HG03135 (cell line): ENCODE measurements around the gene KIFC3.
"Not testable (repeated sequence)": the region's sequence is repeated elsewhere in the genome, so short reads cannot be mapped to it uniquely, and the experiment has no call there.

ENCODE experiments used
- ATAC-seq: cut with Tn5 transposase; IDR thresholded peaks from one replicate; pipeline ENCODE4 v1.9.1; 2021; ENCODE audit warnings: mild to moderate bottlenecking, moderate library complexity; ENCODE audit not compliant: unreplicated experiment

The KIFC3 gene, protein sequence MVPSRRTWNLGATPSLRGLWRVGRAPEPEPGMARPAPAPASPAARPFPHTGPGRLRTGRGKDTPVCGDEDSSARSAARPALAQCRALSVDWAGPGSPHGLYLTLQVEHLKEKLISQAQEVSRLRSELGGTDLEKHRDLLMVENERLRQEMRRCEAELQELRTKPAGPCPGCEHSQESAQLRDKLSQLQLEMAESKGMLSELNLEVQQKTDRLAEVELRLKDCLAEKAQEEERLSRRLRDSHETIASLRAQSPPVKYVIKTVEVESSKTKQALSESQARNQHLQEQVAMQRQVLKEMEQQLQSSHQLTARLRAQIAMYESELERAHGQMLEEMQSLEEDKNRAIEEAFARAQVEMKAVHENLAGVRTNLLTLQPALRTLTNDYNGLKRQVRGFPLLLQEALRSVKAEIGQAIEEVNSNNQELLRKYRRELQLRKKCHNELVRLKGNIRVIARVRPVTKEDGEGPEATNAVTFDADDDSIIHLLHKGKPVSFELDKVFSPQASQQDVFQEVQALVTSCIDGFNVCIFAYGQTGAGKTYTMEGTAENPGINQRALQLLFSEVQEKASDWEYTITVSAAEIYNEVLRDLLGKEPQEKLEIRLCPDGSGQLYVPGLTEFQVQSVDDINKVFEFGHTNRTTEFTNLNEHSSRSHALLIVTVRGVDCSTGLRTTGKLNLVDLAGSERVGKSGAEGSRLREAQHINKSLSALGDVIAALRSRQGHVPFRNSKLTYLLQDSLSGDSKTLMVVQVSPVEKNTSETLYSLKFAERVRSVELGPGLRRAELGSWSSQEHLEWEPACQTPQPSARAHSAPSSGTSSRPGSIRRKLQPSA

DNA sequence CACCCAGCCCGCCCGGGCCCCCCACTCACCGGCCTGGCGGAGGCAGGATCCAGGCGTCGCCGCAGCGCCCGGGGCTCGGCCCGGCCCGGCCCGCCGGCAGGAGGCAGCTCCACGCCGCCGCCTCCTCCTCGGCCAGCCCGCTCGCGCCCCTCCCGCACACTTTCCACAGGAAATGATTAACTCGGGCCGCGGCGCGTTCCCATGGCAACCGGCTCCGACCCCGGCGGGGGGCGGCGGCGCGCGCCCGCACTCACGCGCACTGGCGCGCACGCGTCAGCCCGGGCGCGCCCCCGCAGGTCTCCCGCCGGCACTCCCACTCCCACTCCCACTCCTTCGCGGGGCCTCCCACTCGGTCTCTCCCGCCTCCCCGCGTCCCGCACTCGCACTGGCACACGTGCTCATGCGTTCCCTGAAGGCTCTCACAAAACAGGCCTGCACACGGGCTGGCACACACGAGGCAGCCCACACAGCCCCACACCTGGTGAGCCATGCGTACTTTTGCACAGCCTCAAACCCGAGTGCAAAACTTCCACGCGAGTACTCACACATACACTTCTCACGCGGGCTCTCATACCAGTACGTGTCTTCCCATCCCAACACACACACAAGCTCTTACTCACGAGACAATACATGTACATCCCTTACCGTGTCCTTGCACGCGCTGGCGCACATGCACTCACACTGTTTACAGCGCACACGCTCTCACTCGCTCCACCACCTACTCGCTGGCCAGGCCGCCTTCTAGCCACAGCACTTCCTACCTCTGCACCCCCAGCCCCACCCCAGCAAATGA, at the start of gene KIFC3:
KIFC3 (minus strand) TSS at position 151 of the 793 bp plus-strand sequence. CDS start 4,248 bp downstream, outside the sequence.
- ATAC-seq, result no peak

DNA sequence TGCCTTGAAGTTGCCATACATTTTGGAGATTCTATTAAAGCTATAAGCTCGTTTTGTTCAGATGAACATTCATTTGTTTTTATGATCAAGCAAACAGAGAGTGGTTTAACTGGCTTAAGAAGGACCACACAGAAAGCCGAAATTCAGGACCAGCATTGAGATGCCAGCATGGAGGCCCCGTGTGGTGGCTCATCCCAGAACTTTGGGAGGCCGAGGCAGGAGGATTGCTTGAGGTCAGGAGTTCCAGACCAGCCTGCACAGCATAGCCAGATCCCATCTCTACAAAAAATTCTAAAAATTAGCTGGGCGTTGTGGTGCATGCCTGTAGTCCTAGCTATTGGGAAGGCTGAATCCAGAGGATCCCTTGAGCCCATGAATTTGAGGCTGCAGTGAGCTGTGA, 45.9 kb upstream of the KIFC3 start:
- no peak for ATAC-seq

DNA sequence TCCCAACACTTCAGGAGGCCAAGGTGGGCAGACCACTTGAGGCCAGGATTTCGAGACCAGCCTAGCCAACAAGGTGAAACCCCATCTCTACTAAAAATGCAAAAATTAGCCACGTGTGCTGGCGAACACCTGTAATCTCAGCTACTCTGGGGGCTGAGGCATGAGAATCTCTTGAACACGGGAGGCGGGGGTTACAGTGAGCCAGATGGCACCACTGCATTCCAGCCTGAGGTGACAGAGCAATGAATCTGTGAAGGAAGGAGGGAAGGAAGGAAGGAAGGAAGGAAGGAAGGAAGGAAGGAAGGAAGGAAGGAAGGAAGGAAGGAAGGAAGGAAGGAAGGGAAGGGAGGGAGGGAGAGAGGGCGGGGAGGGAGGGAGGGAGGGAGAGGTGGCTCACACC, 44.6 kb upstream of the KIFC3 start:
- ATAC-seq, result not testable (repeated sequence)

GRCh38 chr16:57846078-57846697, 43.9 kb upstream of the KIFC3 start:
- ATAC-seq, result no peak

DNA sequence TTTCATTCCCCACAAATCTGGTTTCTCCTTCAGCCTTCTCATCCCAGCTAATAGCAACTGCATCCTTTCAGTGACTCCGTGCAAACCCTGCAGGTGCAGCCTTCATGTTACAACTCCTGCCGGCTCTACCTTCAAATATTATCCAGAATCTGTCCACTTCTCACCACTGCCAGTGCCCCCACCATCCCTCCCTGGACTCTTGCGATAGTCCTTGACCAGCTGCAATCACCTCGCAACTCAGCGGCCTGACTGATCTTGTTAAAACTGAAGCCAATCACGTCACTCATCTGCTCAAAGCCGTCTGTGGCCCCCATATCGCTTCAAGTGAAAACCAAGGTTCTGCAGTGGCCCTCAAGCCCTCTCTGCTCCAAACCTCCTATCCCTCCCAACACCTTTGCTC, 42.8 kb upstream of the KIFC3 start:
- ATAC-seq, result no peak

DNA sequence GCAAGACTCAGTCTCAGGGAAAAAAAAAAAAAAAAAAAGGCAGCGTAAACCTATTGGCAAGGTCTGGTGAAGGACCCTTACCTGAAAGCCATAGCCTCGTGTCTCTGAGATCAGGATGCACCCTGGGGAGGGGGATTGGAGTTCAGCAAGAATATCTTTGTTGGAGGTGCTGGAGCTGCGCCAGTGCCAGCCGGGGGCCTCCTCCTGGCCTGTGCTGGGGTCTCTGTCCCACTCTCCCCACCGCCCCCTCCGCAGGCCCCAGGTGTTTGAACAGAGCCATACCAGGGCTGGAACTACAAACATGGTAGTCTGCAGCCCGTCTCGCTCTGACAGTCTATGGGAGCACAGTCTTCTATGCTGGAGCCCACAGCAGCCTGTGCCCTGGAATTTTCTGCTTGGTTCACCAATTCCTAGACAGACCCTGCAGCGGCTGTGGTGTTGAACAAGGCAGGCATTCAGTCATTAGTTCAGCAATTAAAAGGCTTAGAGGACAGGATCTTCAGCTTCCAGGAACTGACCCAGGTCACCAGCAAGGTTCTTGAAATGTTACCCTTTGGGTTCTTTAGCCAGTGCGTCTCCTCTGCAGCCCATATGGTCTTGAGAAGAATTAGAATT, 42.2 kb upstream of the KIFC3 start:
- no peak for ATAC-seq

DNA sequence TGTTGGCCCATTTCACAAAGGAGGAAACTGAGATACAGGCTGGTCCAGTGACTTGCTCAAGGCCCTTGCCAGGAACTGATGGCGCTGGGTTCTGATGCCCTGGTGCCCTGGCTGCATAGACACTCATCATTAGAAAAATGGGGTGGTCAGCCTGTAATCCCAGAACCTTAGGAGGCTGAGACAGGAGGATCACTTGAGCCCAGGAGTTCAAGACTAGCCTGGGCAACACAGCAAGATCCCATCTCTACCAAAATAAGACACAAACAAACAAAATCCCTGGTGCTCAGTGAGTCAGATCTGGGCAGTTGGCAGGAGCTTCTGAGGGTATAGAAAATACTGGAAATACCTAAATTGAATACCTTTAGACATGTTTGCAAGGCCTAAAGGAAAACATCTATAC, 41.1 kb upstream of the KIFC3 start:
- no peak for ATAC-seq

DNA sequence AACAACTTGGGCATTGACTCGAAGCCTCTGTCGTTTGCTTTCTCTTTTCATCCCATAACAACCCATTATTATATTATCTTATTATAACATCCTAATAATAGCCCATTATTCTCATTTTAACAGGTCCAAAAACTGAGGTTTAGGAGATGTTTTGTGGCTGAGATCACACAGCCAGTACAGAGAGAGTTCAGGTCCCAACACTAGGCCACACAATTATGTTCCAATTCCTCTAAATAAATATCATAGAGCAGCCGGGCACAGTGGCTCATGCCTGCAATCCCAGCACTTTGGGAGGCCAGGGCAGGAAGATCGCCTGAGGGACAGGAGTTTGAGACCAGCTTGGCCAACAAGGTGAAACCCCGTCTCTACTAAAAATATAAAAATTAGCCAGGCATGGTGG, 40.3 kb upstream of the KIFC3 start:
- no peak for ATAC-seq

- no peak for ATAC-seq
These were observed 38.5 kb upstream of the KIFC3 start for GRCh38 chr16:57840833-57841232.

GRCh38 chr16:57838161-57838560, 35.9 kb upstream of the KIFC3 start:
- ATAC-seq, result no peak

DNA sequence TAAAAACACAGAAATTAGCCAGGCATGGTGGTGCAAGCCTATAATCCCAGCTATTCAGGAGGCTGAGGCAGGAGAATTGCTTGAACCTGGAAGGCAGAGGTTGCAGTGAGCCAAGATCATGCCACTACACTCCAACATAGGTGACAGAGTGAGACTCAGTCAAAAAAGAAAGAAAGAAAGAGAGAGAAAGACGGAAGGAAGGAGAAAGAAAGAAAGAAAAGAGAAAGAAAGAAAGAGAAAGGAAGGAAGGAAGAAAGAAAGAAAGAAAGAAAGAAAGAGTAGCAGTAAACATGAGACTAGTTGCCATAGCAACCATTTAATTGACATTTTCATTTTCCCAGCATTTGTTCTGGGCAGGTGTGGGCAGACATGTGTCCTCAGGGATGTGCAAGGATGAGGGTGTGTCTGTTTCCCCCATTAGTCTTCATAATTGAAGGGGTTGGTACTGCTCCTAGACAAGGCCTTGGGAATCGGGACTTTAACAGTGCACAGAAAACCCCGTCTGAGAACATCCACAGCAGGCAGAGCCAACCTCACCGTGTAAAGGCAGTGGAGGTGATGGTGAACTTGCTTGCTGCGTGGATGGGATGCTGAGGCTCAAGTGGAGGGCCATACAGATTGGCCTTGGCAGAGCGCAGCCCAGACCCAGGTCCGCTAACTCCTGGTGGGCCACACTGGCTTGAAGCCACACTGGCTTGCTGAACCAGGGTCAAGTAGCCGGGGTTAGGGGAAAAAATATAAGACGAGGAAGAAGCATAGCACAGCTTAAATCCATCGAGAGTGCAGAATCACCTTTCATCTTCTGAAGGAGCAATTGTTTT, 35.2 kb upstream of the KIFC3 start:
- ATAC-seq, result no peak

- not testable (repeated sequence) for ATAC-seq
These were observed 33.1 kb upstream of the KIFC3 start for GRCh38 chr16:57835439-57835838.

- no peak for ATAC-seq
These were observed 32.6 kb upstream of the KIFC3 start for GRCh38 chr16:57834936-57835335.

DNA sequence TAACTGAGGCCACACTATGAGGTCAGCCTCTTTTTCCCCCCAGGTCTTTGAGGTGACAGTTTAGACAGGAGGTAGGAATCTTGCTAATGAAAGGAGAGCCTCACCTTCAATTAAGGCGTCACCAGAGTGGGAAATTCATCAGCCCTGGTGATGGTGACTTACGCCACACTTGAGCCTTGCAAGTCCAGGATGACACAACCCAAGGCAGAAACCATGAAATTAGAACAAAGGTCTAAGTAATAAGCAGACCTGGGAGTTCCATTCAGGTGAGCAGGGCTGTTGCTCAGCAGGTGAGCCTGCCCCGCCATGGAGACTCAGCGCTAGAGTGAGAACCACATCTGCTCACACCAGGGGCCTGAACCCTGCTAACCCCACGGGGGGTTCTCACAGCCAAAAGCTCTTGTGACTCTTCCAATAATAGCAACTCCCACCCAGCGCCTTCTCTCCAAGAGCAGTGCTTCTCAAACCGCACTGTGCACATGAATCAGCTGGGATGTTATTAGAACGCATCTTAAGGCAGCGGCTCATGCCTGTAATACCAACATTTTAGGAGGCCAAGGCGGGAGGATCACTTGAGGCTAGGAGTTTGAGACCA, 28.7 kb upstream of the KIFC3 start:
- ATAC-seq, result no peak

GRCh38 chr16:57829969-57830360, 27.7 kb upstream of the KIFC3 start:
- ATAC-seq, result no peak

- no peak for ATAC-seq
These were observed 26.2 kb upstream of the KIFC3 start for GRCh38 chr16:57828272-57829161.

- no peak for ATAC-seq
These were observed 24.7 kb upstream of the KIFC3 start for GRCh38 chr16:57826706-57827625.
